ENCODE results near the gene PLCH2. TPM values are rescaled to one million over a fixed set of nuclear protein-coding genes. Genes with fewer than 3 reads are reported as not detected.

PLCH2 gene
- total RNA-seq, 1 donor from 2014 or later, result 61.4 TPM

GRCh38 chr1:2445823-2446215 lies 30.3 kb upstream of the PLCH2 start:
- H3K4me3 Mint-ChIP-seq (ENCODE audit: unreplicated experiment), result no peak overlapping the region
- H3K36me3 Mint-ChIP-seq (ENCODE audit: unreplicated experiment), result no peaks in the 10 kb centered on the region
- DNase-seq, result no peak
- TF ChIP-seq, protein P1, sequence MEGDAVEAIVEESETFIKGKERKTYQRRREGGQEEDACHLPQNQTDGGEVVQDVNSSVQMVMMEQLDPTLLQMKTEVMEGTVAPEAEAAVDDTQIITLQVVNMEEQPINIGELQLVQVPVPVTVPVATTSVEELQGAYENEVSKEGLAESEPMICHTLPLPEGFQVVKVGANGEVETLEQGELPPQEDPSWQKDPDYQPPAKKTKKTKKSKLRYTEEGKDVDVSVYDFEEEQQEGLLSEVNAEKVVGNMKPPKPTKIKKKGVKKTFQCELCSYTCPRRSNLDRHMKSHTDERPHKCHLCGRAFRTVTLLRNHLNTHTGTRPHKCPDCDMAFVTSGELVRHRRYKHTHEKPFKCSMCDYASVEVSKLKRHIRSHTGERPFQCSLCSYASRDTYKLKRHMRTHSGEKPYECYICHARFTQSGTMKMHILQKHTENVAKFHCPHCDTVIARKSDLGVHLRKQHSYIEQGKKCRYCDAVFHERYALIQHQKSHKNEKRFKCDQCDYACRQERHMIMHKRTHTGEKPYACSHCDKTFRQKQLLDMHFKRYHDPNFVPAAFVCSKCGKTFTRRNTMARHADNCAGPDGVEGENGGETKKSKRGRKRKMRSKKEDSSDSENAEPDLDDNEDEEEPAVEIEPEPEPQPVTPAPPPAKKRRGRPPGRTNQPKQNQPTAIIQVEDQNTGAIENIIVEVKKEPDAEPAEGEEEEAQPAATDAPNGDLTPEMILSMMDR (IDR thresholded peaks at IDR 0.05; ENCODE audit: partially characterized antibody, unreplicated experiment), result no peak
- peaks cover 9% of the 10 kb centered on the region for H3K4me1 Mint-ChIP-seq (ENCODE audit: low read depth, unreplicated experiment)
- H3K9me3 Mint-ChIP-seq (ENCODE audit: unreplicated experiment), result peaks cover 4% of the 10 kb centered on the region
- peaks cover 1% of the 10 kb centered on the region for H3K27me3 Mint-ChIP-seq (ENCODE audit: unreplicated experiment)
- no peak overlapping the region for H3K27ac Mint-ChIP-seq (ENCODE audit: unreplicated experiment)

- no peak for DNase-seq
- TF ChIP-seq, protein P1 (IDR thresholded peaks at IDR 0.05; ENCODE audit: partially characterized antibody, unreplicated experiment), result no peak
- peaks cover 9% of the 10 kb centered on the region for H3K4me1 Mint-ChIP-seq (ENCODE audit: low read depth, unreplicated experiment)
- peaks cover 4% of the 10 kb centered on the region for H3K9me3 Mint-ChIP-seq (ENCODE audit: unreplicated experiment)
- peaks cover 3% of the 10 kb centered on the region for H3K27me3 Mint-ChIP-seq (ENCODE audit: unreplicated experiment)
- no peak overlapping the region for H3K4me3 Mint-ChIP-seq (ENCODE audit: unreplicated experiment)
- no peak overlapping the region for H3K27ac Mint-ChIP-seq (ENCODE audit: unreplicated experiment)
- no peaks in the 10 kb centered on the region for H3K36me3 Mint-ChIP-seq (ENCODE audit: unreplicated experiment)
Observed at GRCh38 chr1:2446394-2446793, 29.7 kb upstream of the PLCH2 start.

GRCh38 chr1:2446861-2447260 lies 29.2 kb upstream of the PLCH2 start:
- no peak for DNase-seq
- Mint-ChIP-seq H3K4me1 (ENCODE audit: low read depth, unreplicated experiment) (peaks cover 9% of the 10 kb centered on the region), H3K27me3 (ENCODE audit: unreplicated experiment) (peaks cover 3% of the 10 kb centered on the region), H3K4me3 (ENCODE audit: unreplicated experiment) (no peak overlapping the region), H3K36me3 (ENCODE audit: unreplicated experiment) (no peaks in the 10 kb centered on the region), H3K9me3 (ENCODE audit: unreplicated experiment) (peaks cover 4% of the 10 kb centered on the region), H3K27ac (ENCODE audit: unreplicated experiment) (no peak overlapping the region)
- TF ChIP-seq, protein P1 (IDR thresholded peaks at IDR 0.05; ENCODE audit: partially characterized antibody, unreplicated experiment), result no peak

- DNase-seq, result no peak
- Mint-ChIP-seq H3K4me1 (ENCODE audit: low read depth, unreplicated experiment) (peaks cover 9% of the 10 kb centered on the region), H3K27me3 (ENCODE audit: unreplicated experiment) (peaks cover 3% of the 10 kb centered on the region), H3K9me3 (ENCODE audit: unreplicated experiment) (peaks cover 4% of the 10 kb centered on the region), H3K36me3 (ENCODE audit: unreplicated experiment) (no peaks in the 10 kb centered on the region), H3K4me3 (ENCODE audit: unreplicated experiment) (no peak overlapping the region), H3K27ac (ENCODE audit: unreplicated experiment) (no peak overlapping the region)
- TF ChIP-seq, protein P1 (IDR thresholded peaks at IDR 0.05; ENCODE audit: partially characterized antibody, unreplicated experiment), result no peak
Observed at GRCh38 chr1:2447276-2448097, 28.6 kb upstream of the PLCH2 start.

GRCh38 chr1:2448098-2448445 lies 28.0 kb upstream of the PLCH2 start:
- H3K36me3 Mint-ChIP-seq (ENCODE audit: unreplicated experiment), result no peaks in the 10 kb centered on the region
- peaks cover 5% of the 10 kb centered on the region for H3K27me3 Mint-ChIP-seq (ENCODE audit: unreplicated experiment)
- TF ChIP-seq, protein P1 (IDR thresholded peaks at IDR 0.05; ENCODE audit: partially characterized antibody, unreplicated experiment), result no peak
- DNase-seq, result no peak
- H3K9me3 Mint-ChIP-seq (ENCODE audit: unreplicated experiment), result peaks cover 4% of the 10 kb centered on the region
- H3K4me3 Mint-ChIP-seq (ENCODE audit: unreplicated experiment), result no peak overlapping the region
- H3K27ac Mint-ChIP-seq (ENCODE audit: unreplicated experiment), result peak overlapping the region; percentile 38
- H3K4me1 Mint-ChIP-seq (ENCODE audit: low read depth, unreplicated experiment), result peaks cover 11% of the 10 kb centered on the region
